Spleen (tissue), 7 donors: ENCODE measurements around the gene APOL6.

Experiments used
- POLR2A ChIP-seq, 3 donors: fragments of 450-650 bp; IDR thresholded peaks; one replicate each; pipeline ENCODE4 v1.5.1; 2017; ENCODE audit warnings: antibody characterized with exemption in 3 of 3, mild to moderate bottlenecking in 1 of 3
- POLR2AphosphoS5 ChIP-seq, 3 donors: sonication (generic); formaldehyde crosslinking; IDR thresholded peaks; one replicate each; pipeline ENCODE4 v1.5.1; 2017; ENCODE audit warnings: antibody characterized with exemption in 3 of 3
- TF ChIP-seq, protein P1 (sequence below), 11 experiments: fragments of 200-600 bp in 7 of 11; fragments of 450-650 bp in 4 of 11; sonication (generic) in 4 of 11; IDR thresholded peaks in 8 of 11; conservative IDR thresholded peaks in 3 of 11; 1 replicate in 7 of 11; 2 replicates in 4 of 11; pipeline versions ENCODE4 v1.4.0 to v1.8.0; 2016 to 2021; ENCODE audit warnings: antibody characterized with exemption in 11 of 11, inconsistent platforms in 4 of 11, mild to moderate bottlenecking in 1 of 11
- donor health status: DM: no; HTN: no; CAD: no; lungs with moderate emphysema.
- donor health status: DM: no; HTN: no; CAD: no.
- donor health status: DM: no; HTN: no; CAD: no.

DNA sequence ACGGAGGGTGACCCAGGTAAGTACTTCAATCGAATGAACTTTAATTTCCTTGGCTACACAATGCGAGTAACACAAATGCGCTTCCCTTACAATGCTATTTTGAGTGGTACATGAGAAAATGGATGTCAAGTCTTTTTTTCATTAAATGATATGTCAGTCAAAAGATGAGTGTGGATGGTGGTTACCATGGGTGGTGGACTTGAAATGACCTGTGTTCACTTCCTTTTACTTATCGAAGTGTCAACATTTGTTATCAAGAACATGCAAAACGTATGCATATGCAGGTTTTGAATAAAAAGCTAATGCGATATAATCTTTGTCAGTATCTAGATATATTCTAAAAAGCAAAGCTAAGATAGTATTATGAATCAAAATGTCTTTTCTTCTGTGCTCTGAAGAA is 60.7 kb downstream of the APOL6 start:
- TF ChIP-seq, protein P1, sequence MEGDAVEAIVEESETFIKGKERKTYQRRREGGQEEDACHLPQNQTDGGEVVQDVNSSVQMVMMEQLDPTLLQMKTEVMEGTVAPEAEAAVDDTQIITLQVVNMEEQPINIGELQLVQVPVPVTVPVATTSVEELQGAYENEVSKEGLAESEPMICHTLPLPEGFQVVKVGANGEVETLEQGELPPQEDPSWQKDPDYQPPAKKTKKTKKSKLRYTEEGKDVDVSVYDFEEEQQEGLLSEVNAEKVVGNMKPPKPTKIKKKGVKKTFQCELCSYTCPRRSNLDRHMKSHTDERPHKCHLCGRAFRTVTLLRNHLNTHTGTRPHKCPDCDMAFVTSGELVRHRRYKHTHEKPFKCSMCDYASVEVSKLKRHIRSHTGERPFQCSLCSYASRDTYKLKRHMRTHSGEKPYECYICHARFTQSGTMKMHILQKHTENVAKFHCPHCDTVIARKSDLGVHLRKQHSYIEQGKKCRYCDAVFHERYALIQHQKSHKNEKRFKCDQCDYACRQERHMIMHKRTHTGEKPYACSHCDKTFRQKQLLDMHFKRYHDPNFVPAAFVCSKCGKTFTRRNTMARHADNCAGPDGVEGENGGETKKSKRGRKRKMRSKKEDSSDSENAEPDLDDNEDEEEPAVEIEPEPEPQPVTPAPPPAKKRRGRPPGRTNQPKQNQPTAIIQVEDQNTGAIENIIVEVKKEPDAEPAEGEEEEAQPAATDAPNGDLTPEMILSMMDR (IDR thresholded peaks at IDR 0.05 in 8 of 11, conservative IDR thresholded peaks at IDR 0.05 in 3 of 11): no peak
- TF ChIP-seq POLR2A (IDR thresholded peaks at IDR 0.05): no peak
- TF ChIP-seq POLR2AphosphoS5 (IDR thresholded peaks at IDR 0.05): no peak
